Measurements from ENCODE around the gene RMND5B. TPM values are rescaled to one million over a fixed set of nuclear protein-coding genes. Genes with fewer than 3 reads are reported as not detected.

RMND5B gene
- total RNA-seq, 1 experiment from 2014 or later = 24.1 TPM

DNA sequence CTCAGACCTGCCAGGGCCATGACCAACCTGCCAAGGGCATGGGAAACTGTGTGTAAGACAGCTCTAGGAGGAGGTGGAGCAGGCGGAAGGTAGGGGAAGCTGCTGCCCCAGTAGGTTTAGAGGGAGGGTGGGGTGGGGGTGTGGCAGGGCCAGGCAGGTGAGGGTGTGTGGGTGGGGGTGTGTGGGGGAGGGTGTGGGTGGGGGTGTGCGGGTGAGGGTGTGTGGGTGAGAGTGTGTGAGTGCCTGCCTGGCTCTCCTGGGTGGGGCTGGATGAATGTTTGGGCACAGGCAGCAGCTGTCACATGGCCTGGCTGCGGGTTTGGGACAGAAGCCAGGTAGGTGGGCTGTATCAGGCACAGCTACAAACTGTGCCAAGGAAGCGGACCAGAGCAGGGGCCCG lies 26.3 kb upstream of the RMND5B start:
- TF ChIP-seq SIN3A (IDR thresholded peaks at IDR 0.05; ENCODE audit: low read depth) = no peak
- no peak for TF ChIP-seq RAD21 (IDR thresholded peaks at IDR 0.05; ENCODE audit: low read depth)
- TF ChIP-seq, protein P1, sequence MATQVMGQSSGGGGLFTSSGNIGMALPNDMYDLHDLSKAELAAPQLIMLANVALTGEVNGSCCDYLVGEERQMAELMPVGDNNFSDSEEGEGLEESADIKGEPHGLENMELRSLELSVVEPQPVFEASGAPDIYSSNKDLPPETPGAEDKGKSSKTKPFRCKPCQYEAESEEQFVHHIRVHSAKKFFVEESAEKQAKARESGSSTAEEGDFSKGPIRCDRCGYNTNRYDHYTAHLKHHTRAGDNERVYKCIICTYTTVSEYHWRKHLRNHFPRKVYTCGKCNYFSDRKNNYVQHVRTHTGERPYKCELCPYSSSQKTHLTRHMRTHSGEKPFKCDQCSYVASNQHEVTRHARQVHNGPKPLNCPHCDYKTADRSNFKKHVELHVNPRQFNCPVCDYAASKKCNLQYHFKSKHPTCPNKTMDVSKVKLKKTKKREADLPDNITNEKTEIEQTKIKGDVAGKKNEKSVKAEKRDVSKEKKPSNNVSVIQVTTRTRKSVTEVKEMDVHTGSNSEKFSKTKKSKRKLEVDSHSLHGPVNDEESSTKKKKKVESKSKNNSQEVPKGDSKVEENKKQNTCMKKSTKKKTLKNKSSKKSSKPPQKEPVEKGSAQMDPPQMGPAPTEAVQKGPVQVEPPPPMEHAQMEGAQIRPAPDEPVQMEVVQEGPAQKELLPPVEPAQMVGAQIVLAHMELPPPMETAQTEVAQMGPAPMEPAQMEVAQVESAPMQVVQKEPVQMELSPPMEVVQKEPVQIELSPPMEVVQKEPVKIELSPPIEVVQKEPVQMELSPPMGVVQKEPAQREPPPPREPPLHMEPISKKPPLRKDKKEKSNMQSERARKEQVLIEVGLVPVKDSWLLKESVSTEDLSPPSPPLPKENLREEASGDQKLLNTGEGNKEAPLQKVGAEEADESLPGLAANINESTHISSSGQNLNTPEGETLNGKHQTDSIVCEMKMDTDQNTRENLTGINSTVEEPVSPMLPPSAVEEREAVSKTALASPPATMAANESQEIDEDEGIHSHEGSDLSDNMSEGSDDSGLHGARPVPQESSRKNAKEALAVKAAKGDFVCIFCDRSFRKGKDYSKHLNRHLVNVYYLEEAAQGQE (IDR thresholded peaks at IDR 0.05; ENCODE audit: low read depth) = no peak
- no peak for TF ChIP-seq ZNF274 (IDR thresholded peaks at IDR 0.05; ENCODE audit: low read depth, low read length)
- TF ChIP-seq, protein P2, sequence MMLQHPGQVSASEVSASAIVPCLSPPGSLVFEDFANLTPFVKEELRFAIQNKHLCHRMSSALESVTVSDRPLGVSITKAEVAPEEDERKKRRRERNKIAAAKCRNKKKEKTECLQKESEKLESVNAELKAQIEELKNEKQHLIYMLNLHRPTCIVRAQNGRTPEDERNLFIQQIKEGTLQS (IDR thresholded peaks at IDR 0.05) = no peak
- TF ChIP-seq, protein P3, sequence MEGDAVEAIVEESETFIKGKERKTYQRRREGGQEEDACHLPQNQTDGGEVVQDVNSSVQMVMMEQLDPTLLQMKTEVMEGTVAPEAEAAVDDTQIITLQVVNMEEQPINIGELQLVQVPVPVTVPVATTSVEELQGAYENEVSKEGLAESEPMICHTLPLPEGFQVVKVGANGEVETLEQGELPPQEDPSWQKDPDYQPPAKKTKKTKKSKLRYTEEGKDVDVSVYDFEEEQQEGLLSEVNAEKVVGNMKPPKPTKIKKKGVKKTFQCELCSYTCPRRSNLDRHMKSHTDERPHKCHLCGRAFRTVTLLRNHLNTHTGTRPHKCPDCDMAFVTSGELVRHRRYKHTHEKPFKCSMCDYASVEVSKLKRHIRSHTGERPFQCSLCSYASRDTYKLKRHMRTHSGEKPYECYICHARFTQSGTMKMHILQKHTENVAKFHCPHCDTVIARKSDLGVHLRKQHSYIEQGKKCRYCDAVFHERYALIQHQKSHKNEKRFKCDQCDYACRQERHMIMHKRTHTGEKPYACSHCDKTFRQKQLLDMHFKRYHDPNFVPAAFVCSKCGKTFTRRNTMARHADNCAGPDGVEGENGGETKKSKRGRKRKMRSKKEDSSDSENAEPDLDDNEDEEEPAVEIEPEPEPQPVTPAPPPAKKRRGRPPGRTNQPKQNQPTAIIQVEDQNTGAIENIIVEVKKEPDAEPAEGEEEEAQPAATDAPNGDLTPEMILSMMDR (IDR thresholded peaks at IDR 0.05 in 2 of 3, conservative IDR thresholded peaks at IDR 0.05 in 1 of 3; ENCODE audit: borderline replicate concordance in 1 of 3, insufficient read depth in 1 of 3, low read depth in 2 of 3, low read length in 2 of 3) = no peak
- TF ChIP-seq ELF1 (IDR thresholded peaks at IDR 0.05; ENCODE audit: borderline replicate concordance, low read depth) = no peak
- no peak for TF ChIP-seq EGR1 (IDR thresholded peaks at IDR 0.05; ENCODE audit: low read depth)
- no peak for TF ChIP-seq EZH2phosphoT487 (IDR thresholded peaks at IDR 0.05; ENCODE audit: borderline replicate concordance)
- TF ChIP-seq TCF7L2 (IDR thresholded peaks at IDR 0.05; ENCODE audit: borderline replicate concordance, extremely low read depth, insufficient read depth, insufficient read length) = no peak
- TF ChIP-seq POLR2AphosphoS5 (IDR thresholded peaks at IDR 0.05; ENCODE audit: low read depth, low read length) = no peak
- TF ChIP-seq POLR2A (IDR thresholded peaks at IDR 0.05; ENCODE audit: borderline replicate concordance, extremely low read depth, insufficient read depth, insufficient read length) = no peak
- TF ChIP-seq CBX3 (IDR thresholded peaks at IDR 0.05; ENCODE audit: low read depth) = no peak
- TF ChIP-seq, protein P4, sequence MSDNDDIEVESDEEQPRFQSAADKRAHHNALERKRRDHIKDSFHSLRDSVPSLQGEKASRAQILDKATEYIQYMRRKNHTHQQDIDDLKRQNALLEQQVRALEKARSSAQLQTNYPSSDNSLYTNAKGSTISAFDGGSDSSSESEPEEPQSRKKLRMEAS (IDR thresholded peaks at IDR 0.05) = no peak
- no peak for TF ChIP-seq YY1 (IDR thresholded peaks at IDR 0.05; ENCODE audit: extremely low read depth, insufficient replicate concordance, low read depth, low read length)
- TF ChIP-seq, protein P5, sequence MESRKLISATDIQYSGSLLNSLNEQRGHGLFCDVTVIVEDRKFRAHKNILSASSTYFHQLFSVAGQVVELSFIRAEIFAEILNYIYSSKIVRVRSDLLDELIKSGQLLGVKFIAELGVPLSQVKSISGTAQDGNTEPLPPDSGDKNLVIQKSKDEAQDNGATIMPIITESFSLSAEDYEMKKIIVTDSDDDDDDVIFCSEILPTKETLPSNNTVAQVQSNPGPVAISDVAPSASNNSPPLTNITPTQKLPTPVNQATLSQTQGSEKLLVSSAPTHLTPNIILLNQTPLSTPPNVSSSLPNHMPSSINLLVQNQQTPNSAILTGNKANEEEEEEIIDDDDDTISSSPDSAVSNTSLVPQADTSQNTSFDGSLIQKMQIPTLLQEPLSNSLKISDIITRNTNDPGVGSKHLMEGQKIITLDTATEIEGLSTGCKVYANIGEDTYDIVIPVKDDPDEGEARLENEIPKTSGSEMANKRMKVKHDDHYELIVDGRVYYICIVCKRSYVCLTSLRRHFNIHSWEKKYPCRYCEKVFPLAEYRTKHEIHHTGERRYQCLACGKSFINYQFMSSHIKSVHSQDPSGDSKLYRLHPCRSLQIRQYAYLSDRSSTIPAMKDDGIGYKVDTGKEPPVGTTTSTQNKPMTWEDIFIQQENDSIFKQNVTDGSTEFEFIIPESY (IDR thresholded peaks at IDR 0.05; ENCODE audit: extremely low read depth, insufficient replicate concordance, low read length) = no peak
- TF ChIP-seq JUND (IDR thresholded peaks at IDR 0.05) = no peak
- Histone ChIP-seq H3K4me2 (ENCODE audit: low read length) (no peak overlapping the region), H3K4me1 (ENCODE audit: control insufficient read depth in 1 of 2, insufficient read depth in 2 of 2, low read length in 2 of 2) (peaks cover 7 to 8% of the 10 kb centered on the region in 2 experiments), H3K27ac (ENCODE audit: low read depth, low read length) (no peak overlapping the region), H2AFZ (ENCODE audit: low read depth, low read length, poor library complexity, severe bottlenecking) (no peak overlapping the region), H3K9ac (ENCODE audit: low read length) (no peak overlapping the region), H3K36me3 (ENCODE audit: control insufficient read depth in 1 of 2, insufficient read depth in 2 of 2, low read length in 2 of 2) (no peaks in the 10 kb centered on the region), H3K27me3 (ENCODE audit: insufficient read depth, low read length) (no peaks in the 10 kb centered on the region), H4K20me1 (ENCODE audit: insufficient read depth) (no peaks in the 10 kb centered on the region), H3K4me3 (replicated peaks in 1 of 2; ENCODE audit: low read depth in 1 of 2, low read length in 2 of 2) (no peak overlapping the region), H3K9me3 (ENCODE audit: control insufficient read depth in 1 of 2, insufficient read depth in 1 of 2, low read depth in 1 of 2, low read length in 2 of 2) (no peaks in the 10 kb centered on the region), H3K79me2 (ENCODE audit: insufficient read depth, low read length) (no peaks in the 10 kb centered on the region), H3K9me2 (ENCODE audit: insufficient read depth) (no peaks in the 10 kb centered on the region)
- ChIA-PET CTCF (no interaction called here), POLR2A (no interaction called here), RAD21 (ENCODE audit: low non-redundant PET in 1 of 2, low total read pairs in 2 of 2, uncharacterized antibody in 2 of 2, unreplicated experiment in 2 of 2) (no interaction called here)
- ATAC-seq (no peak), DNase-seq (ENCODE audit: low read depth, low spot score) (no peak)
- BruUV-seq (replicated peaks) = no TSS peak
- intact Hi-C loops (cut with micrococcal nuclease) = no loop called here

Data from HCT116 (cell line).